Measurements from ENCODE around the gene ASIC1.

GRCh38 chr12:50059440-50060119 is 2.2 kb downstream of the ASIC1 start:
- TF ChIP-seq CTCF (IDR thresholded peaks at IDR 0.05; ENCODE audit: insufficient read depth, low read length, poor library complexity, severe bottlenecking), result no peak
- no peak for TF ChIP-seq EZH2phosphoT487 (conservative IDR thresholded peaks at IDR 0.05; ENCODE audit: low read length)

Measured in SU-DHL-6 (cell line).